Mesendoderm (in vitro differentiated cells): Measurements from ENCODE around the gene TRAPPC10.
"Not testable (repeated sequence)": the region's sequence is repeated elsewhere in the genome, so short reads cannot be mapped to it uniquely, and the experiment has no call there.

Experiments
- DNase-seq: peaks from one replicate; pipeline ENCODE4 v3.0.0; 2013
- H2AK5ac ChIP-seq: 2 replicates; pipeline ENCODE4 v1.6.1; 2013; ENCODE audit warnings: low read length, inconsistent platforms
- H2BK120ac ChIP-seq: 2 replicates; pipeline ENCODE4 v1.6.1; 2013; ENCODE audit warnings: low read depth, mild to moderate bottlenecking, low read length, moderate library complexity, mixed read lengths
- H2BK15ac ChIP-seq: replicated peaks from 2 replicates; pipeline ENCODE4 v1.6.1; 2013; ENCODE audit warnings: low read depth, mild to moderate bottlenecking, moderate library complexity
- H2BK5ac ChIP-seq: 2 replicates; pipeline ENCODE4 v1.6.1; 2013; ENCODE audit warnings: low read length, inconsistent platforms
- H3K18ac ChIP-seq: 2 replicates; pipeline ENCODE4 v1.6.1; 2013; ENCODE audit warnings: mild to moderate bottlenecking, low read length, mixed read lengths
- H3K23ac ChIP-seq: one replicate; pipeline ENCODE4 v1.6.1; 2013; ENCODE audit warnings: low read length
- H3K27ac ChIP-seq: 2 replicates; pipeline ENCODE4 v1.5.1; 2013; ENCODE audit warnings: low read depth, mild to moderate bottlenecking, inconsistent platforms, low read length, moderate library complexity
- H3K27me3 ChIP-seq: 2 replicates; pipeline ENCODE4 v1.6.1; 2013; ENCODE audit warnings: low read length, control low read depth, mild to moderate bottlenecking, inconsistent platforms; ENCODE audit not compliant: insufficient read depth, poor library complexity
- H3K36me3 ChIP-seq: 2 replicates; pipeline ENCODE4 v1.6.1; 2013; ENCODE audit warnings: low read length, inconsistent platforms; ENCODE audit not compliant: control insufficient read depth, insufficient read depth
- H3K4ac ChIP-seq: one replicate; pipeline ENCODE4 v1.6.1; 2013; ENCODE audit warnings: low read depth, mild to moderate bottlenecking, low read length, moderate library complexity
- H3K4me1 ChIP-seq: 2 replicates; pipeline ENCODE4 v1.6.1; 2013; ENCODE audit warnings: low read depth, low read length, inconsistent platforms; ENCODE audit not compliant: control insufficient read depth
- H3K4me2 ChIP-seq: 2 replicates; pipeline ENCODE4 v1.6.1; 2013; ENCODE audit warnings: low read length
- H3K4me3 ChIP-seq: 2 replicates; pipeline ENCODE4 v1.5.1; 2013; ENCODE audit warnings: mild to moderate bottlenecking, low read length
- H3K56ac ChIP-seq: one replicate; pipeline ENCODE4 v1.6.1; 2013; ENCODE audit warnings: low read length
- H3K79me1 ChIP-seq: 2 replicates; pipeline ENCODE4 v1.6.1; 2013; ENCODE audit warnings: low read length, inconsistent platforms
- H3K79me2 ChIP-seq: 2 replicates; pipeline ENCODE4 v1.6.1; 2013; ENCODE audit warnings: mild to moderate bottlenecking, low read length; ENCODE audit not compliant: control insufficient read depth, insufficient read depth
- H3K9ac ChIP-seq: 2 replicates; pipeline ENCODE4 v1.6.1; 2013; ENCODE audit warnings: low read length, inconsistent platforms
- H4K5ac ChIP-seq: one replicate; pipeline ENCODE4 v1.6.1; 2013; ENCODE audit warnings: low read length
- H4K8ac ChIP-seq: one replicate; pipeline ENCODE4 v1.6.1; 2013; ENCODE audit warnings: low read depth, mild to moderate bottlenecking, control low read depth, low read length, moderate library complexity
- WGBS: extraction: QIAGEN DNeasy Blood & Tissue Kit; methylation state at CpG from one replicate; pipeline ENCODE4 v1.1.7; 2013; ENCODE audit warnings: low lambda C conversion rate, missing lambda C conversion rate; ENCODE audit not compliant: insufficient coverage; ENCODE audit errors: extremely low coverage; 5-methylcytosine and 5-hydroxymethylcytosine counted together

TRAPPC10 gene

DNA sequence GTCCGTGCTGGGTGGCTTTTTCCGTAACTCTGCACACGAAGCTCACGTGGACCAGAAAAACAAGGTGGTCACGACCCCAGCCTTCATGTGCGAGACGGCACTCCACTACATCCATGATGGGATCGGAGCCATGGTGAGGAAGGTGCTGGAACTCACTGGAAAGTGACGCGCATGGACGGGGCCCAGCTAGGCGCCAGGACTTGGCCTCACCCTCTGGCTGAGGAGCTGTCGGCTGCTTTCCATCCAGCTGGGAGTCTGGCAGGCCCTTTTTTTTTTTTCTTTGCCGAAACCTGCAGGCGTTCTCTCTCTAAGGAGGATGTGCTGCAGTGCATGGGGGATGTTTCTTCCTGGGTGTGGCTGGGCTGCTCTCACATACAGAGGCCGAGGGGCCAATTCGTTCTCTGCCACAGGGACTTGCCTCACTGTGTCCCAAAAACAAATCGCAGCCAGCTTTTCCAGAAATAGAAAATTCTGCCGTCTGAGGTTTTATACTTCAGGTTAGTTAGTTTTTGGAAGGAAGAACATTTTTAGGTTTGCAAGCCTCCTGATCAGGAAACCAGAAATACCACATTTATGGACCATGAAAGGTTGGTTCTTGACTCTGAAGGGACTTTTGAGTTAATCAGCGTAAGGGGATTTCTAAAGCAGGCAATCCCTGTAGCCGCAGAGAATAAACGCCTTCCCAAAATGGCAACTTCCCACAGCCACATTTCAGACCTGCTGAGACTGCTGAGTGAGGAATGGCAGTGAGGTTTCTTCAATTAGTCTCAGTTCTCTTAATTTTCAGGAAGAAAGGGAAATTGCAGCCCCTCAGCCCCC, 132.9 kb downstream of the TRAPPC10 start:
- not testable (repeated sequence) for DNase-seq, H3K79me2 ChIP-seq, H2BK120ac ChIP-seq, H3K18ac ChIP-seq, H2BK15ac ChIP-seq, H4K8ac ChIP-seq, H3K27ac ChIP-seq, H3K79me1 ChIP-seq, H3K4me1 ChIP-seq, H3K27me3 ChIP-seq, H3K4me2 ChIP-seq, H3K36me3 ChIP-seq, H3K4ac ChIP-seq, H3K56ac ChIP-seq, H3K23ac ChIP-seq, H4K5ac ChIP-seq, H2AK5ac ChIP-seq, H2BK5ac ChIP-seq, H3K9ac ChIP-seq, H3K4me3 ChIP-seq
- no CpG with 5 or more reads among the region's 22 CpGs for WGBS

GRCh38 chr21:44145616-44146015, 133.5 kb downstream of the TRAPPC10 start:
- not testable (repeated sequence) for H3K79me2 ChIP-seq, H3K27ac ChIP-seq, H3K56ac ChIP-seq, H4K8ac ChIP-seq, H3K9ac ChIP-seq, DNase-seq, H4K5ac ChIP-seq, H2AK5ac ChIP-seq, H3K36me3 ChIP-seq, H3K4me3 ChIP-seq, H3K4me1 ChIP-seq, H3K4ac ChIP-seq, H3K18ac ChIP-seq, H3K27me3 ChIP-seq, H2BK120ac ChIP-seq, H3K4me2 ChIP-seq, H3K23ac ChIP-seq, H2BK5ac ChIP-seq, H3K79me1 ChIP-seq, H2BK15ac ChIP-seq
- no CpG with 5 or more reads among the region's 12 CpGs for WGBS

DNA sequence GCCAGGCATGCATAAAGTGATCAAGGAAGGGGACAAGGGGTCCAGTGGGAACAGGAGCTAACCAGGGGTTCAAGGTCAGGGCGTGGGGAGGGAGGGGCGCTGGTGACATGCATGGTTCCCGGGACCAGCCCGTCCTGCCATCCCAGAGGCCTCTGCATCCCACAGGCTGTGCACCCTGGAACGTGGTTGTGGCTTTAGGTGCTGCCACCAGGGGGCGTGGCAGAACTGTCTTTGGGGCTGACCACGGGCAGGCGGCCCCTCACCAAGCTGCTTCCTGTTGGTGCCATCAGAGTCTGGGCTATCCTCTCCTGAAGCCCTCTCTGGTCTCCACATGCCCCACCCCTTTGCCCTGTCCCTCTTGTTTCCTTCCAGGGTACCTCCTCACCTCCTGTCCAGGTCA, 135.0 kb downstream of the TRAPPC10 start:
- H3K79me1 ChIP-seq, H3K4ac ChIP-seq, H3K27me3 ChIP-seq, H4K8ac ChIP-seq, H2AK5ac ChIP-seq, H3K4me2 ChIP-seq, H3K56ac ChIP-seq, H2BK120ac ChIP-seq, H3K4me3 ChIP-seq, H3K18ac ChIP-seq, H4K5ac ChIP-seq, H3K79me2 ChIP-seq, H3K27ac ChIP-seq, H2BK15ac ChIP-seq, H3K9ac ChIP-seq, H2BK5ac ChIP-seq, H3K23ac ChIP-seq, DNase-seq, H3K36me3 ChIP-seq, H3K4me1 ChIP-seq: not testable (repeated sequence)
- WGBS: no CpG with 5 or more reads among the region's 8 CpGs

GRCh38 chr21:44150255-44150654, 138.1 kb downstream of the TRAPPC10 start:
- H3K4me1 ChIP-seq, H3K4me3 ChIP-seq, H4K8ac ChIP-seq, H2BK120ac ChIP-seq, H3K79me1 ChIP-seq, H3K36me3 ChIP-seq, H3K9ac ChIP-seq, H3K56ac ChIP-seq, H3K27ac ChIP-seq, H3K4ac ChIP-seq, H3K27me3 ChIP-seq, H3K23ac ChIP-seq, H4K5ac ChIP-seq, H3K4me2 ChIP-seq, H2AK5ac ChIP-seq, H3K79me2 ChIP-seq, H2BK5ac ChIP-seq, DNase-seq, H2BK15ac ChIP-seq, H3K18ac ChIP-seq: not testable (repeated sequence)
- WGBS: no CpG with 5 or more reads among the region's 10 CpGs

DNA sequence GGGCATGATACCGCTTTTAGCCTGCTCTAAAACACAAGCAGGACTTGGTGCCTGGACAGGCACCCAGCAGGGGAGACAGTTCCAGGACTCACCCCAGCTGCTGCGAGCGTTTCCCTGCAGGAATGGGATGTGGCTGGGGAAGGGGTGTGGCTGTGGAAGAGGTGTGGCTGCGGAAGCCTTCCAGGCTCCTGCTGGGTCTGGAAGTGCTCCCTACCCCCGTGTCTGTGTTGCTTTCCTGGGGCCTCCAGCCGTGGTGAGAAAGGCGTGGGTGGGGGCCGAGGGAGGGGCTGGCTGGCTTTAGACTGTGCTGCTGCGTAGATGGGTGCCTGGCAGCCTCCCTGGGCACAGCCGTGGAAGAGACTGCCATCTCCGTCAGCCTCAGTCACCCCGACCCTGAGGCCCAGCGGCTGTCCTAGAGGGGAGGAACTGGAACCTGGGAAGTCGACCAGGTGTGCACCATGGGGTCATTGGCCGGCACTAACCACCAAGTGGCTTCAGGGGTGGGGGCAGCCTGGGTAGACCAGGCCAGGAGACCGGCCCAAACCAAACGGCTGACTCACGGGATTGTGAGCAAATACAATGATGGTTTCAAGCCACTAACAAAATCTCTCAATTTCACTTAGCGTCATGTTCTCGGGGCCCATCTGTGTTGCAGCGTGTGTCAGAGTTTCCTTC, 141.2 kb downstream of the TRAPPC10 start:
- H4K5ac ChIP-seq, H3K36me3 ChIP-seq, H3K4me1 ChIP-seq, H3K18ac ChIP-seq, H2BK15ac ChIP-seq, H3K79me2 ChIP-seq, DNase-seq, H4K8ac ChIP-seq, H2AK5ac ChIP-seq, H3K56ac ChIP-seq, H3K4me3 ChIP-seq, H3K4me2 ChIP-seq, H3K27me3 ChIP-seq, H2BK120ac ChIP-seq, H3K23ac ChIP-seq, H2BK5ac ChIP-seq, H3K27ac ChIP-seq, H3K9ac ChIP-seq, H3K4ac ChIP-seq, H3K79me1 ChIP-seq: not testable (repeated sequence)
- no CpG with 5 or more reads among the region's 21 CpGs for WGBS
